Right lobe of liver (tissue), 6 donors: ENCODE results near the gene CCDC97. TPM values are rescaled to one million over a fixed set of nuclear protein-coding genes. Genes with fewer than 3 reads are reported as not detected.
"Not testable (repeated sequence)": the region's sequence is repeated elsewhere in the genome, so short reads cannot be mapped to it uniquely, and the experiment has no call there.

Experiments
- ATAC-seq, 4 donors: fragments of 200-7000 bp; cut with Tn5 transposase; one replicate each; pipeline ENCODE4 v1.9.1; 2020; ENCODE audit warnings: mild to moderate bottlenecking in 4 of 4, moderate library complexity in 4 of 4
- DNase-seq, 3 donors: peaks; one replicate each; pipeline ENCODE4 v3.0.0-alpha.2; 2020
- H3K27ac ChIP-seq, 3 donors: fragments of 200-600 bp; one replicate each; pipeline ENCODE4 v1.8.0; 2022
- H3K27me3 ChIP-seq, 2 donors: fragments of 200-600 bp; one replicate each; pipeline ENCODE4 v1.8.0; 2022
- H3K36me3 ChIP-seq, 4 donors: fragments of 200-600 bp; sonication (generic) in 1 of 4; one replicate each; pipeline versions ENCODE4 v1.5.1 to v1.8.0; 2017 to 2022; ENCODE audit warnings: control low read depth in 1 of 4
- H3K4me1 ChIP-seq, 4 donors: fragments of 200-600 bp; sonication (generic) in 1 of 4; one replicate each; pipeline versions ENCODE4 v1.5.1 to v1.8.0; 2017 to 2022; ENCODE audit warnings: control low read depth in 1 of 4
- H3K4me3 ChIP-seq, 3 donors: fragments of 200-600 bp; one replicate each; pipeline ENCODE4 v1.8.0; 2022
- H3K9me3 ChIP-seq, 4 donors: fragments of 200-600 bp; sonication (generic) in 1 of 4; one replicate each; pipeline versions ENCODE4 v1.5.1 to v1.8.0; 2017 to 2022; ENCODE audit warnings: control low read depth in 1 of 4
- CTCF ChIP-seq, 4 donors: fragments of 200-600 bp in 3 of 4; fragments of 450-650 bp in 1 of 4; IDR thresholded peaks; one replicate each; pipeline versions ENCODE4 v1.5.1 to v1.8.0; 2016 to 2022; ENCODE audit warnings: antibody characterized with exemption in 4 of 4, mild to moderate bottlenecking in 2 of 4
- POLR2A ChIP-seq: fragments of 450-650 bp; IDR thresholded peaks from one replicate; pipeline ENCODE4 v1.6.1; 2017; ENCODE audit warnings: antibody characterized with exemption, mild to moderate bottlenecking
- WGBS: methylation state at CpG from one replicate; pipeline ENCODE4 v1.1.6; 2018; ENCODE audit warnings: low coverage, low lambda C conversion rate; ENCODE audit not compliant: insufficient coverage; ENCODE audit errors: missing lambda C conversion rate; 5-methylcytosine and 5-hydroxymethylcytosine counted together
- intact Hi-C, 2 donors: fragments of 100-400 bp; cut with DNase I; formaldehyde crosslinking; loops; one replicate each; pipeline versions ENCODE4 v1.11.2 to v1.14.1; 2022
- total RNA-seq, 6 experiments: library from RNA; depleted of rRNA in 2 of 6; stranded (reverse); fragments of >200 nt in 2 of 6; fragmentation: NEBNext Ultra II Directional in 3 of 6; extraction: Animal tissue kit (Norgen Biotek cat#: 25700) in 3 of 6; gene quantifications; one replicate each; pipeline versions ENCODE4 v1.1.0 to v1.2.4, GENCODE V29; 2016 to 2023
- donor health status: DM: no; HTN: yes; CAD: no.
- donor health status: DM: no; HTN: no; CAD: no.
- donor health status: DM: no; HTN: no; CAD: no.
- donor health status: DM: no; HTN: yes; CAD: no.
- donor health status: DM: no; HTN: yes; CAD: no.

The CCDC97 gene
- total RNA-seq, 6 experiments from 2014 or later, result 4.6 to 7.2 (median 6.9) TPM

GRCh38 chr19:41278478-41278877, 31.5 kb upstream of the CCDC97 start:
- TF ChIP-seq CTCF (IDR thresholded peaks at IDR 0.05) (no peak), POLR2A (no peak)
- 90% methylated on average over 2 of the region's 2 CpGs for WGBS
- H3K4me1 ChIP-seq, result no peaks in the 10 kb centered on the region
- no peaks in the 10 kb centered on the region for H3K27me3 ChIP-seq
- no peak overlapping the region for H3K4me3 ChIP-seq
- no peak for DNase-seq
- no peak overlapping the region for H3K27ac ChIP-seq
- no peaks in the 10 kb centered on the region for H3K9me3 ChIP-seq
- peaks cover 19 to 97% (median 71%) of the 10 kb centered on the region in 4 donors for H3K36me3 ChIP-seq
- intact Hi-C loops, result no loop called here
- no peak for ATAC-seq

GRCh38 chr19:41288673-41289530, 21.1 kb upstream of the CCDC97 start:
- TF ChIP-seq POLR2A (no peak), CTCF (IDR thresholded peaks at IDR 0.05) (no peak)
- DNase-seq, result no peak
- ATAC-seq, result no peak
- no peaks in the 10 kb centered on the region for H3K4me1 ChIP-seq
- 73% methylated on average over 3 of the region's 3 CpGs for WGBS
- intact Hi-C loops, result no loop called here
- no peak overlapping the region for H3K4me3 ChIP-seq
- H3K9me3 ChIP-seq, result no peaks in the 10 kb centered on the region
- H3K27me3 ChIP-seq, result no peaks in the 10 kb centered on the region
- H3K27ac ChIP-seq, result no peak overlapping the region
- H3K36me3 ChIP-seq, result peaks cover 14 to 89% (median 38%) of the 10 kb centered on the region in 4 donors

GRCh38 chr19:41289814-41290213, 20.2 kb upstream of the CCDC97 start:
- H3K27me3 ChIP-seq, H3K27ac ChIP-seq, DNase-seq, H3K4me3 ChIP-seq, ATAC-seq, intact Hi-C loops, H3K9me3 ChIP-seq, H3K4me1 ChIP-seq: not testable (repeated sequence)
- H3K36me3 ChIP-seq, result peaks cover 14 to 89% (median 43%) of the 10 kb centered on the region in 4 donors
- 97% methylated on average over 8 of the region's 8 CpGs for WGBS

GRCh38 chr19:41294393-41294792, 15.6 kb upstream of the CCDC97 start:
- intact Hi-C loops, result no loop called here
- Histone ChIP-seq H3K27me3 (no peaks in the 10 kb centered on the region), H3K4me1 (no peaks in the 10 kb centered on the region), H3K36me3 (peaks cover 16 to 86% (median 42%) of the 10 kb centered on the region in 4 donors), H3K9me3 (no peaks in the 10 kb centered on the region), H3K4me3 (no peak overlapping the region), H3K27ac (no peak overlapping the region)
- ATAC-seq (no peak), DNase-seq (no peak)
- no peak for TF ChIP-seq CTCF (IDR thresholded peaks at IDR 0.05)
- TF ChIP-seq POLR2A, result no peak
- 100% methylated on average over 1 of the region's 10 CpGs for WGBS

GRCh38 chr19:41295499-41295898, 14.5 kb upstream of the CCDC97 start:
- Histone ChIP-seq H3K4me3 (no peak overlapping the region), H3K27me3 (no peaks in the 10 kb centered on the region), H3K4me1 (no peaks in the 10 kb centered on the region), H3K27ac (no peak overlapping the region), H3K9me3 (no peaks in the 10 kb centered on the region), H3K36me3 (peaks cover 16 to 85% (median 46%) of the 10 kb centered on the region in 4 donors)
- 43% methylated on average over 3 of the region's 6 CpGs for WGBS
- TF ChIP-seq CTCF (IDR thresholded peaks at IDR 0.05), result no peak
- no peak for TF ChIP-seq POLR2A
- intact Hi-C loops, result no loop called here
- no peak for ATAC-seq
- no peak for DNase-seq
